Measurements from ENCODE around the gene SLC41A2. TPM values are rescaled to one million over a fixed set of nuclear protein-coding genes. Genes with fewer than 3 reads are reported as not detected.

The SLC41A2 gene
- total and polyA plus RNA-seq, 2 of the 13 experiments (the other 11 are each of a cell fraction or from before 2014, with no cell fraction given): 2.3 to 12.8 TPM

DNA sequence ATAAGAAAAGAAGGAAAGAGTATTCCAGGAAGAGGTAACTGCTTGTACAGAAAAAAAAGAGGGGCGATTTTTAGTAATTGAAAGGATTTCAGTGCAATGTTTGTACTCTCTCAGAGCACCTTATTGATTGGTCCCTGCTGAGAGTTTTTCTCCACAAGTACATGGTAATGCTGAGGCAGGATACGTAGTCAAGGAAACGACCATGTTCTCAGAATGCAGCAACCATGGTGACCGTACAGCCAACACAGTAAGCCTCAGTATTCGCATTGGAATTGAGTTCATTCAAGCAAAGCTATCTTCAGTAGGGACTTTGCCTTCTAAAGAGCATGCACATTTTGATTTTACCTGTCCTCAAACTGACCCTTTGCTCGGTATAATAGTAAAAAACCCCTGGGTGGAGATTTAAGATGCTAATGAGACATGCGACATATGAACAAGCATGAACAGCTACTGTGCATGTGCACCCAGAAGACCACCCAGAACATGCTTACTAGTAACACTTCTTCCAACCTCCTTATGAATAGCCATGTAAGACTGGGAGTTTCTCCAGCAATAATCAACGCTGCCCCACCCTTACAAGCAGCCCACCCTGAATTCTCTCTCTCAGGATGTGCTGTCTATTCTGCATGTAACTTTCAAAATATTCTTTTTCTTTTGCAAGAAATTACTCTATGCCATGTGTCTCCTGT lies 6.2 kb upstream of the SLC41A2 start:
- Histone ChIP-seq H3K4me1 (ENCODE audit: insufficient read depth, low read length) (peaks cover 12% of the 10 kb centered on the region), H3K79me2 (ENCODE audit: insufficient read depth, low read length) (no peaks in the 10 kb centered on the region), H3K36me3 (replicated peaks in 1 of 2; ENCODE audit: control insufficient read depth in 1 of 2, insufficient read depth in 2 of 2, low read length in 2 of 2) (no peaks in the 10 kb centered on the region), H3K9me3 (ENCODE audit: low read length) (no peaks in the 10 kb centered on the region), H3K27me3 (ENCODE audit: control insufficient read depth in 1 of 2, insufficient read depth in 2 of 2, low read length in 2 of 2) (no peaks in the 10 kb centered on the region; a peak in 3 of 5 replicates), H3K4me3 (replicated peaks in 1 of 3; ENCODE audit: insufficient read depth in 1 of 3, low read depth in 2 of 3, low read length in 3 of 3) (no peak overlapping the region), H3K4me2 (ENCODE audit: low read depth, low read length) (no peak overlapping the region), H4K20me1 (ENCODE audit: insufficient read depth, low read length) (no peaks in the 10 kb centered on the region), H2AFZ (ENCODE audit: low read length) (no peak overlapping the region), H3K9ac (ENCODE audit: insufficient read depth, low read depth, low read length) (no peak overlapping the region), H3K27ac (ENCODE audit: extremely low read length, insufficient read depth, low read length) (no peak overlapping the region)
- no peak for DNase-seq (ENCODE audit: low spot score)
- intact Hi-C loops (cut with micrococcal nuclease; ENCODE audit: unreplicated experiment) (no loop called here), in situ Hi-C loops (cut with HindIII; ENCODE audit: extremely low pct_ligation_motif_present, low pct_unique_long_range_greater_than_20kb) (no loop called here)
- ChIA-PET CTCF (ENCODE audit: low intra/inter-chr PET ratio, low total read pairs) (no interaction called here), POLR2A (no interaction called here)
- no peak for TF ChIP-seq SRF (IDR thresholded peaks at IDR 0.05; ENCODE audit: low read depth, low read length)
- WGBS (ENCODE audit: low lambda C conversion rate): 52% methylated on average over 8 of the region's 8 CpGs
- ATAC-seq: no peak
- no peak for FAIRE-seq
- BruUV-seq (replicated peaks): no TSS peak

DNA sequence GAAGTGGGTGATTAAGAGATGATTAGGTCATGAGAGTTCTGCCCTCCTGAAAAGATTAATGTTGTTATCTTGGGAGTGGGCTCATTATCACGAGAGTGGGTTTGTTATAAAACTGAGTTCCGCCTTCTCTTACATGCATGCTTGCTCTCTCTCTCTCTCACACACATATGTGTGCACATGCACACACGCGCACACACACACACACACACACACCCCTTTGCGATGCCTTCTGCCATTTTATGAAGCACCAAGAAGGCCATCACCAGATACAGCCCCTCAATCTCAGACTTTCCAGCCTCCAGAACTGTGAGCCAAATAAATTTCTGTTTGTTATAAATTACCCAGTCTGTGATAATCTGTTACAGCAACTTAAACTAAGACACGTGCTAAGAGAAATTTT lies 5.7 kb upstream of the SLC41A2 start:
- ChIA-PET CTCF (ENCODE audit: low intra/inter-chr PET ratio, low total read pairs) (no interaction called here), POLR2A (no interaction called here)
- ATAC-seq (no peak), DNase-seq (ENCODE audit: low spot score) (no peak), FAIRE-seq (no peak)
- intact Hi-C loops (cut with micrococcal nuclease; ENCODE audit: unreplicated experiment) (no loop called here), in situ Hi-C loops (cut with HindIII; ENCODE audit: extremely low pct_ligation_motif_present, low pct_unique_long_range_greater_than_20kb) (no loop called here)
- no peaks in the 10 kb centered on the region; a peak in 3 of 5 replicates for H3K27me3 ChIP-seq (ENCODE audit: control insufficient read depth in 1 of 2, insufficient read depth in 2 of 2, low read length in 2 of 2)
- H3K4me2 ChIP-seq (ENCODE audit: low read depth, low read length): no peak overlapping the region
- H3K4me3 ChIP-seq (replicated peaks in 1 of 3; ENCODE audit: insufficient read depth in 1 of 3, low read depth in 2 of 3, low read length in 3 of 3): no peak overlapping the region
- TF ChIP-seq ZSCAN30 (CRISPR knock-in tag; IDR thresholded peaks at IDR 0.05) (no peak), PITX1 (CRISPR knock-in tag; IDR thresholded peaks at IDR 0.05) (no peak), ZC3H4 (CRISPR knock-in tag; IDR thresholded peaks at IDR 0.05; ENCODE audit: borderline replicate concordance) (no peak)
- TF ChIP-seq, protein P1, sequence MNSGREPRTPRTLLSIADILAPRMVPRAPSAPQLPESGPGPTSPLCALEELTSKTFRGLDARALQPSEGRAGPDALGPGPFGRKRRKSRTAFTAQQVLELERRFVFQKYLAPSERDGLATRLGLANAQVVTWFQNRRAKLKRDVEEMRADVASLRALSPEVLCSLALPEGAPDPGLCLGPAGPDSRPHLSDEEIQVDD (CRISPR knock-in tag; IDR thresholded peaks at IDR 0.05; ENCODE audit: borderline replicate concordance): no peak
- TF ChIP-seq, protein P2, sequence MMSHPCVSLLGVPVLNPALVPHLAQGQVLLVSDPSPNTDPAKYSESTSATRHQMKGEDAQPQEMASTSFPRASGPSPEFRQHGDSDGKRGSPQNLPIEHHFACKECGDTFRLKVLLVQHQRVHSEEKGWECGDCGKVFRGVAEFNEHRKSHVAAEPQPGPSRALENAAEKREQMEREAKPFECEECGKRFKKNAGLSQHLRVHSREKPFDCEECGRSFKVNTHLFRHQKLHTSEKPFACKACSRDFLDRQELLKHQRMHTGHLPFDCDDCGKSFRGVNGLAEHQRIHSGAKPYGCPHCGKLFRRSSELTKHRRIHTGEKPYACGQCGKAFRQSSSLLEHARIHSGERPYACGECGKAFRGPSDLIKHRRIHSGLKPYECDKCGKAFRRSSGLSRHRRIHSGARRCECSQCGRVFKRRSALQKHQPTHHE (CRISPR knock-in tag; IDR thresholded peaks at IDR 0.05; ENCODE audit: borderline replicate concordance): no peak
- 55% methylated on average over 6 of the region's 6 CpGs for WGBS (ENCODE audit: low lambda C conversion rate)
- H3K4me1 ChIP-seq (ENCODE audit: insufficient read depth, low read length): peaks cover 18% of the 10 kb centered on the region
- no peak overlapping the region for H3K27ac ChIP-seq (ENCODE audit: extremely low read length, insufficient read depth, low read length)
- no peaks in the 10 kb centered on the region for H4K20me1 ChIP-seq (ENCODE audit: insufficient read depth, low read length)
- no peaks in the 10 kb centered on the region for H3K79me2 ChIP-seq (ENCODE audit: insufficient read depth, low read length)
- no peaks in the 10 kb centered on the region for H3K36me3 ChIP-seq (replicated peaks in 1 of 2; ENCODE audit: control insufficient read depth in 1 of 2, insufficient read depth in 2 of 2, low read length in 2 of 2)
- H3K9ac ChIP-seq (ENCODE audit: insufficient read depth, low read depth, low read length): no peak overlapping the region
- H2AFZ ChIP-seq (ENCODE audit: low read length): no peak overlapping the region
- BruUV-seq (replicated peaks): no TSS peak
- H3K9me3 ChIP-seq (ENCODE audit: low read length): no peaks in the 10 kb centered on the region

Data from HepG2 (cell line).